GM06990 (cell line): ENCODE measurements around the gene RNU1-4.
"Not testable (repeated sequence)": the region's sequence is repeated elsewhere in the genome, so short reads cannot be mapped to it uniquely, and the experiment has no call there.

Experiments
- DNase-seq: peaks from one replicate; pipeline ENCODE4 v3.0.0-alpha.2; 2011; ENCODE audit not compliant: insufficient read length; ENCODE audit errors: extremely low read depth
- H3K27me3 ChIP-seq: replicated peaks from 2 replicates; pipeline ENCODE4 v1.6.0; 2011; ENCODE audit warnings: low read length; ENCODE audit not compliant: control insufficient read depth, insufficient read depth
- H3K36me3 ChIP-seq: 2 replicates; pipeline ENCODE4 v1.5.1; 2011; ENCODE audit warnings: low read length; ENCODE audit not compliant: control insufficient read depth, insufficient read depth
- H3K4me3 ChIP-seq: replicated peaks from 2 replicates; pipeline ENCODE4 v1.5.1; 2011; ENCODE audit warnings: low read depth, mild to moderate bottlenecking, control low read depth, low read length

Gene RNU1-4

DNA sequence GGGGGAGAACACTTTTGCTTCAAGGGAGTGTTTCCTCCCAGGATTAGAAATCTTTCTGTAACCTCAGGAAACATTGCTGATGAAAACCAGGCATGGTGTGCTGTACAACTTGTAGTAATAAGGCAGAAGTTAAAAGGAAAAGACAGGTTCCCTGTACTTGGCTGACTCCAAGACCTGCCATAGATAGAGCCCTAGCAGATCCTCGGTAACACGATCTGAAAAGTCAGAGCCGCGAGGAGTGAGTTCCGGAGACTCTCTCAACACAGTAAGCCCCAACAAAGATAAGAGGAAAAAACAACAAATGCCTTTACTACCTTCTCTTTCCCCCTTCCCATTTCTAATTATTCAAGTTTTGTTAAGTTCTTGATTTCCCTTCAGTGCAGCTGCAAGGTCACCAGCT, 7.3 kb downstream of the RNU1-4 start:
- not testable (repeated sequence) for H3K27me3 ChIP-seq, H3K4me3 ChIP-seq, H3K36me3 ChIP-seq, DNase-seq

DNA sequence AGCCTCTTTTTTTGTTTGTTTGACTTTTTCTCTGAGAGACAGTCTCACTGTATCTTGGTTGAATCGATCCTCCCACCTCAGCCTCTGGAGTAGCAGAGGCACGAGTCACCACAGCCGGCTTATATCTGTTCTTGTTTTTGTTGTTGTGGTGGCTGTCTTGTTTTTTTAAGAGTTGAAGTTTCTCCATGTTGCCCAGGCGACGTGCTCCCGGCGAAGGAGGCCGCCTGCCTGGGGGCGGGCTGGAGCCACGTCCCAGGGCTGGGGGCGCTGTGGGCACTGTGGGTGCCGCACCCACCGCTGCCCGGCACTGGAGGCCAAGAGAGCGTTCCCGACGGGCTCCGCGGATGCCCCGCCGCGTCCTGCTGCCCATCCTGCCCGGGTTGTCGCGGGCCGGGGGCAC, 8.4 kb downstream of the RNU1-4 start:
- not testable (repeated sequence) for H3K4me3 ChIP-seq, H3K36me3 ChIP-seq, DNase-seq, H3K27me3 ChIP-seq

DNA sequence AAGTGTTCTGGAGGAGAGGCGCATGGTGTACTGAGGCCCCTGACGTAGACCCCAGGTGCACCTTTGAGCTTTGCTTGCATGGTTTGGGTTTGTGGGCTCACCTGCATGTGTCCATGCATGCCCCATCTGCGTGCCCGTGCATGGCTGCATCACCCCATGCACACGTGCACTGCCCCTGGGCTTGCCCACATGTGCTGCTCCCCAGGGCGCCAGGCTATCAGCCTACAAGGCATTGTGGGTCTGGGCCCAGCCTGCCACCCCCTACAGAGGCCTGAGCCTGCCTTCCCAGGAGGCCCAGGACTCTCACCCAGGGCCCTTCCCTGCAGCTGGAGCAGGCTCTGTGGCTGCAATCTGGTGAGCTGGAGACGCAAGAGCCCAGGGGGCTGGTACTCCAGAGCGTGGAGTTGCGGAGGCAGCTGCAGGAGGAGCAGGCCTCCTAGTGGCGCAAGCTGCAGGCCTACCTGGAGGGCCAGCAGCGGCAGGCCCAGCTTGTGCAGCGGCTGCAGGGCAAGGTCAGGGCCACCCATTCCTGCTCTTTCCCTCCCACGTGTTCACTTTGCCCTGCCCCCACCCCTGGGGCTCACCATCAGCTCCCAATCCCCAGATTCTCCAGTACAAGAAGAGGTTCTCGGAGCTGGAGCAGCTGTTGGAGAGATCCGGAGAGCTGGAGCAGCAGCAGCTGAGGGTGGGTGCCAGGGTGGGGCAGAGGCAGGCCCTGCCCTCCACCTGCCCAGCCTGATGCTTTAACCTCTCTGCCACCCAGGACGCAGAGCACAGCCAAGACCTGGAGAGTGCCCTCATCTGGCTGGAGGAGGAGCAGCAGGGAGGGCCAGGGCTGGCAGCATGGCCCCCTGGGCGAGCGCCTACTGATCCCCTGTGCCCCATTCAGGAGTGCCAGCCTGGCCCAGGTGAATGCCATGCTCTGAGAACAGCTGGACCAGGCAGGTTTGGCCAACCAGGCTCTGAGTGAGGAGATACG, 9.9 kb downstream of the RNU1-4 start:
- H3K36me3 ChIP-seq, H3K27me3 ChIP-seq, DNase-seq, H3K4me3 ChIP-seq: not testable (repeated sequence)

DNA sequence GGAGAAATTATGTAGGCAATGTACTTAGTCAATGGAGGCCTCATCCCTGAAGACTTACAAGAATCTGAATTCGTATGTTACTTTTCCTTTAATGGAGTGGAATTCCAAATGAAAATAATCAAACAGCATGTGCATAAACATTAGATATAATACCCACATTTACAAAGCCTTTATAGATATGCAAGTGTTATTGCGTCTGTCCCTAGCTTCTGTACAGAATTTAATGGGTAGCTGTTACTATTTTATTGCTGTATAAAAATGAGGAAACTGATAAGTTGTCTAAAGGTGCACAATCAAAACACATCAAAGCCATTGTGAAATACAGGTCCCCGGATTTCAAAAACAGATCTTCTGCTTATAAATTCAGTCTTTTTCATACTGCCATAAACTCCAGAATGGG, 12.5 kb downstream of the RNU1-4 start:
- DNase-seq, H3K4me3 ChIP-seq, H3K36me3 ChIP-seq, H3K27me3 ChIP-seq: not testable (repeated sequence)

DNA sequence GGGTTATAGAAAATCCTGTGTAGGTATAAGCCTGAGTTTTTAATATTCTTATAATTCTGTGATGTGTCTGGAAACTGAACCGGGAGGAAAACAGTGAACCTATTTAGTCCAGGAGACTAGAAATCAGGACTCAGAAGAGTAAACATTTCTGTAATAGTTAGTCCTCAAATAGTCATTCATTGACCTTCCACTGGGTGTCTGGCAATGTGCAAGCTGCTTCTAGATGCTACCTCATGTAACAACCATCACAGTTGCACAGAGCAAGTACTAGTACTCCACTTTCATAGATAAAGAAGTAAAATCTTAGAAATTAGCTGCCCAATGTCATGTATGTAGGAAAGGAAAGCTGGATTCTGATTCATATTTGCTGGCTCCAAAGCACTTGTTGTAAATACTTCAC, 15.1 kb downstream of the RNU1-4 start:
- not testable (repeated sequence) for H3K4me3 ChIP-seq, DNase-seq, H3K36me3 ChIP-seq, H3K27me3 ChIP-seq

DNA sequence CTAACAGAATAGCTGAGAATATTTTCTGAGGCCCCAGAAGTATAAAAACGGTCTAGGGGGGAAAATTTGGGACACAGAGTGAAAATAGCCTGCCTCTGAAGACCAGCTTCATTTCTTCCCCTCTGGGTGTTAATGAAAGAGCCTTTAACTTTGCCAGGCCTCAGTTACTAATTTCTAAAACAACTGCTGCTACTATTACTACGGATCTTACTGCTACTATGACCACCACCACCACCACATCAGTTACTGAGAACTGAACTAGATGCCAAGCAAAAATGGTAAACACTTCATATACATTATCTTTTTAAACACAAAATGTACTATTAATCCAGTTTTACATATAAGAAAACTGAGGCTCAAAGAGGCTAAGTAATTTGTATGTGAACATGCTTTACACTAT, 15.6 kb downstream of the RNU1-4 start:
- DNase-seq, H3K4me3 ChIP-seq, H3K27me3 ChIP-seq, H3K36me3 ChIP-seq: not testable (repeated sequence)

DNA sequence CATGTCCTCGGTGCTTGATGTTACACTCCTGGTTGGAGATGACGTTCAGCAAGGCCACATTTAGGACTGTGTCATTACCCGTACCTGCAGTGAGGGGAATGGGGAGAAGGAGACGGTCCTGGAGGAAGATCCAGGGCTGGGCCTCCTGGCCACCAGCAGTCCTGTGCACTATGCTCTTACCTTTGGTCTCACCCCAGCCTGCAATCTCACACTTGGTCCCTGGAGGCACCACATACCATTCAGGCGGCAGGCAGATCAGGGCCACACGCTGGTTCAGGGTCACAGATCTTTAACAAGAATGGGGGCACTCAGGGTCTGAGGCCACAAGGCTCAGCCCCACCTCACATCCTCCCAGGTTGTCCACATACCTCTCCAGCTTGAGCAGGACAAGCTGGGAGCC, 17.3 kb downstream of the RNU1-4 start:
- H3K27me3 ChIP-seq, DNase-seq, H3K4me3 ChIP-seq, H3K36me3 ChIP-seq: not testable (repeated sequence)

DNA sequence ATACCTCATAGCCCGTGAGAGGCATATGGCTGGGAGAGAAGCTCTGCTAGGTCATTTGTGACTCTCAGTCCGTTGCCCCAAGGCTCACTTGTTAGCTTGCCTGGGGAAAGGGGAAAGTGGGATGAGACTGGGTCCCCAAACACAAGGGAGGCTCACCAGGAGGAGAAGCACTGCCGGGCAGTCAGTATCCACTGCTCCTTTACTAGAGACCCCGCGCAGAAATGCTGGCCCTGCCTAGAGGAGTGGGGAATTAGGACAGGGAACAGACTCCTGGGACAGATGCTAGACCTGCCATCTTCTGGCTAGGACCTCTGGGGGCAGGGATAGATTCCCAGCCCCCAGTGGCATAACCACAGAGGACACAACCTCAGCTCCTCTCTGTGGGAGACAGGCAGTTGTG, 17.7 kb downstream of the RNU1-4 start:
- not testable (repeated sequence) for H3K27me3 ChIP-seq, H3K36me3 ChIP-seq, H3K4me3 ChIP-seq, DNase-seq

DNA sequence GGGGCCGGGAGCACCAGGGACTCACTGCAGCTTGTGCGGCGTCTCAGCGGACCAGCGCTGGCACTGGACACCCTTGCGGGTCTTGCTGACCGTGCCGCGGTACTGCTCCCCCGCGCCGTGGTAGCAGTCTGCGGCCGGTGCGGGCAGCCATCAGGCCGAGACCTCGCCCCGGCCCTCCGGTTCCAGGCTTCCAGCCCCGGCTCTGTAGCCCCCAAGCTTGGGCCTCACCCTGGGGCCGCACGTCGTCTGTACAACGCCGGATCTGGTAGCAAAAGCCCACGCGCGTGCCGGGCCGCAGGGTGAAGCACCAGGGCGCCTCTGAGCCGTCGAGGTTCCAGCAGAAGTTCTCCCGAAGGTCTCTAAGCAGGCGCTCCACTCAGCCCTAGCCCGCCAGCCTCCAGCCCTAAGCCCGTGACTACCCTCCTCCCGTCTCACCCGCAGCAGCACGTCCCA, 18.8 kb downstream of the RNU1-4 start:
- not testable (repeated sequence) for DNase-seq, H3K4me3 ChIP-seq, H3K27me3 ChIP-seq, H3K36me3 ChIP-seq

DNA sequence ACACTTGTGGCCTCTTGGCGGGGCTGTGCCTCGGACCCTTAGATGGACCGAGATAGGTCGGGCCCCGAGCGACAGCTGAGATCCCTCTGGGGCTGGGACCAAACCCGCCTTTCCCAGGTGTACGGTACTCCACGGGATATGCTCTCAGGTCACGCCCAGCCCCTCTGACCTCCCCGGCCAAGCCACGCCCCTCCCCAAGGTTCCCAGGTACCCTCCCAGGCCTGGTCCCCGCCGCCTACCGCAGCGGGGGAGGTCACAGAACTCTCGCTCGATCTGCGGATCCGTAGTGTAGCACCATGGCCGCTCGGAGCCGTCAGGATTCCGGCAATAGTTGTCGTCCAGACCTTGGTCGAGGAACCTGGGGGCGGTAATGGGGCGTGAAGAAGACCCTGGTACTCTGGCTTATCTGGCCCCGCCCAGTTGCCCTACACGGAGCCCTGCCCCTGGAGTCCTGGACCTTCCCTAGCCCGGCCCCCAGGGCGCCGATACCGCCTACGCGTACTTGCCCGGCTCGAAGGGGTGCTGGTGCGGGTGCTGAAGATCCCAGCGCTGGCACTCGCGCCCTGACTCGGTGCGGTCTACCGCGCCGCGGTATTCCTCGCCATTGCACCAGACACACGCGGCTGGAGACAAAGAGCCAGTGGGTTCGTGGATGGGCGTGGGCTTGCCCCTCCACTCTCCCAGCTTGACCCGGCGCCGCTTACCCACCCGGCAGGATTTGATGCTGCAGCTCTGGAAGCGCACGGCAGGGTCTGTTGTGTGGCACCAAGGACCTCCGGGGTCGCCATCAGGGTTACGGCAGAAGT, 19.5 kb downstream of the RNU1-4 start:
- H3K27me3 ChIP-seq, DNase-seq, H3K36me3 ChIP-seq, H3K4me3 ChIP-seq: not testable (repeated sequence)

DNA sequence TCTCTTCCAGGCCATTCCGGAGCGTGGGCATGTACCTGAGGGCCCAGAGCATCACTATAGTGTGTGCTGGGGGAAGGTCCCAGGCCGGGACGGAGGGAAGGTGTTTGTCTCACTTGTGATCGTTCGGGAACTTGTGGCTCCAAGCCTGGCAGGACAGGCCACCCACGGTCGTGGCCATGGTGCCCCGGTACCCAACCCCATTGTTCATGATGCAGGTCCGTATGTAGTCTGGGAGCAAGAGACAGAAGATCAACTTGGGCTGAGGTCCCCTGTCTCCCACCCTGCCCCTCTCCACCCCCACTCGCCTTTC, 20.1 kb downstream of the RNU1-4 start:
- H3K4me3 ChIP-seq, DNase-seq, H3K36me3 ChIP-seq, H3K27me3 ChIP-seq: not testable (repeated sequence)

DNA sequence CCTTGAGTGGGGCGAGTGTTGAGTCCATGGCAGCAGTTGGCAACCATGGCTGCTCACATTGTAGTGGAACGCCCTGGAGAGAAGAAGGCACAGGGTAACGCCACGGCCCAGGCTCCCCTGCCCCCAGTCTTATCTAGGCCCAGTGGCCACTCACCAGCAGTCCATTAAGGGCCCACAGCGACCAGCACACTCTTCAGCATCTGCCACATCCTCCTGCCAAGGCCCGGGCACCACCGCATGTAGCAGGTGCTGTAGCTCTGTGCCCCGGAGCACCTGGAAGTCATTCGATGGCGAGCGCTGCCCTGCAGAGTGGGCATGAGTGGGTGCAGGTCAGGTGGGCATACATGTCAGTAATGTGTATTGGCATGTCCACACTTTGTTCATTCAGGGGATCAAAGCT, 20.5 kb downstream of the RNU1-4 start:
- DNase-seq, H3K36me3 ChIP-seq, H3K4me3 ChIP-seq, H3K27me3 ChIP-seq: not testable (repeated sequence)

DNA sequence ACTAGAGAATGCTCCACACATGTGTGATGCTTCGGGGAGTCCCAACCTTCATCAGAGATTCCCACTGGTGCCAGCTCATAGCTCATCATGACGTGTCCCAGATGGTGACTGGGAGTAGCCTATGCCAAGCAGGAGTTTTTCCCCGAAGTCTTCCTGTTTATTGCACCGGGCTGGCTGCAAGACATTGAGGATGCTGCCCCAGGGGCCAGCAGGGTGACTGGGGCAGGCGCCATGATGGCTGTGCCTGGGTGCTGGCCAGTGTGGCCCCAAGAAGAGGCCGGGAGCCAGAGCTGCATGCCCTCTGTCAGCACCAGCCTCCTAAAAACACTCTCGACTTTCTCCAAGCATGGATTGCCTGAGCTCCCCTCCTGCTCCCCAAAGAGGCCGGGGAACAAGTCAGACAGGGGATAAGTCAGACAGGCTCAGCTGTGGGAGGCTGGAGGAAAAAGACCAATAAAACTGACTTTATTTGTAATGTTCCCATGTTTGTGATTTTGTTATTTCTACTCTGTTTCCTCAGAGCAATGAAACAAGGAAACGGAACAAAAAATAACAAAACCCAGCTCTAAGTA, 24.0 kb downstream of the RNU1-4 start:
- H3K4me3 ChIP-seq, DNase-seq: not testable (repeated sequence)

More for the DNA sequence above, 24.0 kb downstream of the RNU1-4 start:
- H3K27me3 ChIP-seq, H3K36me3 ChIP-seq: not testable (repeated sequence)
